NCI-H1417 (cell line): ENCODE results near the gene COPE.

Source experiments
- DNase-seq, 3 experiments: peaks; one replicate each; lab custom pipeline; 2025; lab: John Stamatoyannopoulos, UW

The COPE gene

GRCh38 chr19:18867751-18868150 is 51.4 kb downstream of the COPE start:
- no peak for DNase-seq

- DNase-seq: no peak
These were observed 52.0 kb downstream of the COPE start for GRCh38 chr19:18867199-18867598.

GRCh38 chr19:18866800-18867123 is 52.4 kb downstream of the COPE start:
- DNase-seq: no peak

GRCh38 chr19:18865973-18866799 is 53.0 kb downstream of the COPE start:
- no peak for DNase-seq

DNA sequence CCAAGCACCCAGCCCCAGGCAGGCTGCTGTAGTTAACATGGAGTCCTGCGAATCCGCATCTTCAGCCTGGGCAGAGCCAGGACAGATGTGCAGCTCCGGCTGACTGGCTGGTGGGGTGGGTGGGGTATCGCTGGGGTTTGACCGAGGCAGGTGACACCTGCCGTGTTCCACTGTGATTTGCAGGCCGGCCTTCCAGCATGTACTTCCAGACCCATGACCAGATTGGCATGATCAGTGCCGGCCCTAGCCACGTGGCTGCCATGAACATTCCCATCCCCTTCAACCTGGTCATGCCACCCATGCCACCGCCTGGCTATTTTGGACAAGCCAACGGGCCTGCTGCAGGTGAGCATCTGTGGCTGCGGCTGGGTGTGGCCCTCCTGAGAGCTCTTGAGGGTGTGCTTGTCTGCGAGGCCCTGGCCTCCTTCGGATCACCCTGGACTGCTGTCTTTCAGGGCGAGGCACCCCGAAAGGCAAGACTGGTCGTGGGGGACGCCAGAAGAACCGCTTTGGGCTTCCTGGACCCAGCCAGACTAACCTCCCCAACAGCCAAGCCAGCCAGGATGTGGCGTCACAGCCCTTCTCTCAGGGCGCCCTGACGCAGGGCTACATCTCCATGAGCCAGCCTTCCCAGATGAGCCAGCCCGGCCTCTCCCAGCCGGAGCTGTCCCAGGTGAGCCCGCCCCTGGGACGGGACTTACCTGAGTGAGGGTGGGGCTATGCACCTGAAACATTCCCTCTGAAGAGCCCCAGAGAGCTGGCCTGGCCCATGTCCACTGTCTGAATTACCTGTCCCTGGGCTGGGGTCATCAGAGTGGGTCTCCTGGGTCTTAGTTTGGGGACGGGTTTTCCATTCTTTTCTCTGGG is 53.8 kb downstream of the COPE start:
- no peak for DNase-seq

GRCh38 chr19:18863843-18864362 is 55.3 kb downstream of the COPE start:
- no peak for DNase-seq

GRCh38 chr19:18862976-18863842 is 56.0 kb downstream of the COPE start:
- DNase-seq: no peak

GRCh38 chr19:18861917-18862316 is 57.3 kb downstream of the COPE start:
- DNase-seq: no peak

DNA sequence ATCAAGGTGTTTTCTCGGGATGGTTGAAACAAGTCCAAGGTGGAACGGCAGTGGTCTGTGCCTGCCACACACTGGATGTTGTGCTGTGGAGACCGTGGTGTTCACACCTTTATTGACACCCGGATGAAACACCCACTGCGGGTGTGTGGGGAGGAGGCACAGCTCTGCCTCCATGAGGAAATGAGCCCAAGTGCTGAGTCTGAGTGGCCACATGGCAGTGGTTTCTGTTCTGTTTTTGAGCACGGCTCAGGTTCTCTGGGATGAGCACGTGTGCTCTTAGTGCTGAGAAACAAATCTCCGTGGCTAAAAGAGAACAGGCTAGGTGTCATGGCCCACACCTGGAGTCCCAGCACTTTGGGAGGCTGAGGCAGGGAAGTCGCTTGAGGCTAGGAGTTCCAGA is 58.0 kb downstream of the COPE start:
- DNase-seq: no peak

DNA sequence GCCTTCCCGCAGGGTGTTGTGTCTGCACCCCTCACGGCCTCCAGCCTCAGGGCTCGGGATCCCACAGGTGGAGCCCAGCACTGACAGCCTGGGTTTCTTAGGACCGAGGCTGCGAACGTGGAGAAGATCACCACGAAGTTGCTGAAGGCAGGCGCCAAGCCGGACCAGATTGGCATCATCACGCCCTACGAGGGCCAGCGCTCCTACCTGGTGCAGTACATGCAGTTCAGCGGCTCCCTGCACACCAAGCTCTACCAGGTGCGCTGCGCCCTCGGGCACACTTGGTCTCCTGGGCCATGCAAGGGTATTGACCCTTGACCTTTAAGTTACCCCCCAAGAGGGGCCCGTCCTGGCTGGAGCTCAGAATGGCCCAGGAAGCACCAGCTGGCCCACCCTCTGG is 58.5 kb downstream of the COPE start:
- DNase-seq: no peak

GRCh38 chr19:18860302-18860700 is 58.9 kb downstream of the COPE start:
- no peak for DNase-seq

GRCh38 chr19:18859676-18860301 is 59.4 kb downstream of the COPE start:
- DNase-seq: no peak

- DNase-seq: no peak
These were observed 60.1 kb downstream of the COPE start for GRCh38 chr19:18858906-18859646.

DNA sequence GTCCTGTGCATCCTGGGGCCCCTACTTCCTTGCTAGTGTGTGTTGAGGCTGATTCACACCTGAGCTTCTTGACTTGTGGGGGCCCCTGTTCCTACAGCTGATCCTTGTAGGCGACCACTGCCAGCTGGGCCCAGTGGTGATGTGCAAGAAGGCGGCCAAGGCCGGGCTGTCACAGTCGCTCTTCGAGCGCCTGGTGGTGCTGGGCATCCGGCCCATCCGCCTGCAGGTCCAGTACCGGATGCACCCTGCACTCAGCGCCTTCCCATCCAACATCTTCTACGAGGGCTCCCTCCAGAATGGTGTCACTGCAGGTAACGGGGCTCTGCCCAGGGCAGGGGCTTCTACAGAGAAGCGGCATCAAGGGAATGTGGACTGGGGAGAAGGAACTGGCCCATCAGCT is 62.0 kb downstream of the COPE start:
- no peak for DNase-seq

DNA sequence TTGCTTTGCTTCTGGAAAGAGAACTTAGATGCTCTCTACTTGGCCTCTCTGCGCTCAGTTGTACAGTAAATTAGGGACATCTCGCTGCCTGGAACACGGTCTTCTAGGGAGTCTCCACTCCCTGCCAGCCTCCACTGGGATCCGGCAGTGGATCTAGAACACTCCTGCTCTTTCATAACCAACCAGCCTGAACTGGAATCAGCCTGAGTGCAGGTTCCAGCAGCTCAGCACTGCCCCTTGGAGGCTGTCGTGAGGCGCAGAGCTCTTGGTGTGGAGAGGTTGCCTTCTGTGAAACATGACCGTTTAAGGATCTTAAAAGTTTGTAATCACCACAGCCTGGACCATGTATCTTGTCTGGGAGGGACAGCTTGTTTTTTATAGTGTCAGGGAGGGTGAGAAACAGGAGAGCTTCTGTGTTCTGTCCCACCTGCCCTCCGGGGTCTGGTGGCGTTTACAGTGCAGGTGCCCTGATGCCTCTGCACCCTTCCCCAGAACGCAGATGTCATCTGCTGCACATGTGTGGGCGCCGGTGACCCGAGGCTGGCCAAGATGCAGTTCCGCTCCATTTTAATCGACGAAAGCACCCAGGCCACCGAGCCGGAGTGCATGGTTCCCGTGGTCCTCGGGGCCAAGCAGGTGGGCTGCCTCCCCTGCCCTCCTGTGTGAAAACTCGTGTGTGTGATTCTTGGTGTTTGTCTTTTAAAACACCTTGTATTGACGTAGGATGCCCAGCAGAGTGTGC is 62.6 kb downstream of the COPE start:
- peak in 1 of 3 experiments; percentile 13 for DNase-seq

GRCh38 chr19:18855647-18856384 is 63.4 kb downstream of the COPE start:
- DNase-seq: no peak

- DNase-seq: no peak
These were observed 64.2 kb downstream of the COPE start for GRCh38 chr19:18854982-18855381.

DNA sequence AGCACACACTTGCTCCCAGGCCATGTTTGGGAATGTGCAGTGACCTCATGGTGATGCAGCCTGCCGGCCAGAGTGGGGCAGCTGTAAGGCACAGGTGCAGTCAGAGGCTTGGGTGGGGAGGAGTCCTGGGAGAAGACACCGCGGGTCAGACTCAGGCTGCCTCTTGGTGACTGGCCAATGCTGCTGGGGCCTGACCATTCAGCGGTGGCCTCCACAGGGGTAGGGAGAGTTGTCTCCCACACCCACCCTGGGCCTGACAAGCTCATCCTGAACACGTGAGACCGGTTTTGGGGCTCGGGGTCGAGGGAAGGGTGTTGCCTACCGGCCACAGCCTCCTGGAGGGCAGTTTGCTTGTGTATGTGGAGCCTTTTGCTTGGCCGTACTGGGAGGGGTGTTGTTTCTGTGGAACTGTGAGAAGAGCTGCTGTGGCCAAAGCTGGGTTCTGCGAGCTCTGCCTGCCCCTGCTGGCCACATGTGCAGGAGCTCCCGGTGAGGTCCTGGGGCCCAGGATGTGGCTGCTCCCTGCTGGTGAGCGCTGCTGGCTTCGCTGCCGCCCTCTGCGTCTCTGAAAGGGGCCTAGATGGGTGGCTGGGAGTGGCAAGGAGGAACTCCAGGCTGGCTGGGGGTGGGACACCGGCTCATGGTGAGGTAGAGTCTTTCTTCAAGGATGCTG is 65.3 kb downstream of the COPE start:
- DNase-seq: no peak

- DNase-seq: no peak
These were observed 66.5 kb downstream of the COPE start for GRCh38 chr19:18852648-18853047.
